H9 (cell line): ENCODE data around the gene PDXK. TPM values are rescaled to one million over a fixed set of nuclear protein-coding genes. Genes with fewer than 3 reads are reported as not detected.

Experiments used
- DNase-seq: peaks from one replicate; pipeline ENCODE4 v3.0.0-alpha.2; 2017
- H2AFZ ChIP-seq: one replicate; pipeline ENCODE4 v1.6.1; 2013; ENCODE audit warnings: mild to moderate bottlenecking, low read length, control low read depth, moderate library complexity
- H2AK5ac ChIP-seq: 2 replicates; pipeline ENCODE4 v1.6.1; 2013; ENCODE audit warnings: low read length, control low read depth, mixed read lengths; ENCODE audit not compliant: insufficient read length
- H2BK120ac ChIP-seq: one replicate; pipeline ENCODE4 v1.6.1; 2013; ENCODE audit warnings: low read depth, mild to moderate bottlenecking, low read length, control low read depth, inconsistent platforms; ENCODE audit not compliant: poor library complexity, severe bottlenecking
- H2BK12ac ChIP-seq: 2 replicates; pipeline ENCODE4 v1.6.1; 2013; ENCODE audit warnings: low read length, control low read depth, mixed read lengths, low read depth; ENCODE audit not compliant: insufficient read length
- H2BK15ac ChIP-seq: 2 replicates; pipeline ENCODE4 v1.6.1; 2013; ENCODE audit warnings: low read depth, low read length, control low read depth
- H2BK20ac ChIP-seq: one replicate; pipeline ENCODE4 v1.6.1; 2013; ENCODE audit warnings: low read depth, mild to moderate bottlenecking, low read length, control low read depth, inconsistent platforms; ENCODE audit not compliant: poor library complexity, severe bottlenecking
- H2BK5ac ChIP-seq: 2 replicates; pipeline ENCODE4 v1.6.1; 2013; ENCODE audit warnings: low read length, control low read depth, mixed read lengths; ENCODE audit not compliant: insufficient read length
- H3K14ac ChIP-seq: 2 replicates; pipeline ENCODE4 v1.6.1; 2013; ENCODE audit warnings: low read length, control low read depth; ENCODE audit not compliant: insufficient read depth
- H3K18ac ChIP-seq: 2 replicates; pipeline ENCODE4 v1.6.1; 2013; ENCODE audit warnings: low read depth, mild to moderate bottlenecking, mixed read lengths, low read length, control low read depth; ENCODE audit not compliant: insufficient read length
- H3K23ac ChIP-seq: 2 replicates; pipeline ENCODE4 v1.6.1; 2013; ENCODE audit warnings: low read length, control low read depth, mixed read lengths, low read depth; ENCODE audit not compliant: insufficient read length
- H3K23me2 ChIP-seq: 2 replicates; pipeline ENCODE4 v1.6.1; 2013; ENCODE audit warnings: low read depth, mild to moderate bottlenecking, mixed read lengths, low read length, control low read depth; ENCODE audit not compliant: insufficient read length, poor library complexity, severe bottlenecking
- H3K27ac ChIP-seq: 2 replicates; pipeline ENCODE4 v1.5.1; 2013; ENCODE audit warnings: low read length, control low read depth, mixed read lengths, low read depth; ENCODE audit not compliant: insufficient read length
- H3K27me3 ChIP-seq: 2 replicates; pipeline ENCODE4 v1.6.1; 2013; ENCODE audit warnings: low read length, control low read depth, inconsistent platforms; ENCODE audit not compliant: insufficient read depth
- H3K4ac ChIP-seq: 2 replicates; pipeline ENCODE4 v1.6.1; 2013; ENCODE audit warnings: low read depth, mild to moderate bottlenecking, control low read depth, inconsistent platforms, low read length, moderate library complexity
- H3K4me1 ChIP-seq: 2 replicates; pipeline ENCODE4 v1.6.1; 2013; ENCODE audit warnings: low read length, control low read depth, inconsistent platforms; ENCODE audit not compliant: insufficient read depth
- H3K4me2 ChIP-seq: 2 replicates; pipeline ENCODE4 v1.6.1; 2013; ENCODE audit warnings: low read length, control low read depth, mixed read lengths; ENCODE audit not compliant: insufficient read length, insufficient read depth
- H3K56ac ChIP-seq: 2 replicates; pipeline ENCODE4 v1.6.1; 2013; ENCODE audit warnings: low read depth, mild to moderate bottlenecking, mixed read lengths, low read length, control low read depth; ENCODE audit not compliant: insufficient read length
- H3K79me1 ChIP-seq: 2 replicates; pipeline ENCODE4 v1.6.1; 2013; ENCODE audit warnings: low read depth, mild to moderate bottlenecking, moderate library complexity, low read length, control low read depth, inconsistent platforms; ENCODE audit not compliant: insufficient read depth, poor library complexity, severe bottlenecking
- H3K79me2 ChIP-seq: 2 replicates; pipeline ENCODE4 v1.6.1; 2013; ENCODE audit warnings: low read length, control low read depth, inconsistent platforms; ENCODE audit not compliant: insufficient read depth
- H3K9ac ChIP-seq: 2 replicates; pipeline ENCODE4 v1.6.1; 2013; ENCODE audit warnings: low read length, control low read depth, mixed read lengths; ENCODE audit not compliant: insufficient read length; ENCODE audit errors: extremely low read depth
- H3K9me3 ChIP-seq: one replicate; pipeline ENCODE4 v1.6.1; 2013; ENCODE audit warnings: low read depth, low read length, inconsistent platforms; ENCODE audit not compliant: control insufficient read depth
- H3T11ph ChIP-seq: one replicate; pipeline ENCODE4 v1.6.1; 2013; ENCODE audit warnings: mild to moderate bottlenecking, low read length, control low read depth, inconsistent platforms
- H4K20me1 ChIP-seq: one replicate; pipeline ENCODE4 v1.6.1; 2013; ENCODE audit not compliant: control insufficient read depth, insufficient read length, insufficient read depth
- H4K5ac ChIP-seq: 2 replicates; pipeline ENCODE4 v1.6.1; 2013; ENCODE audit warnings: low read depth, mild to moderate bottlenecking, mixed read lengths, low read length, control low read depth; ENCODE audit not compliant: insufficient read length
- H4K8ac ChIP-seq: replicated peaks from 2 replicates; pipeline ENCODE4 v1.6.1; 2013; ENCODE audit warnings: low read length, control low read depth, mixed read lengths, low read depth; ENCODE audit not compliant: insufficient read length
- H4K91ac ChIP-seq: 2 replicates; pipeline ENCODE4 v1.6.1; 2013; ENCODE audit warnings: low read depth, mild to moderate bottlenecking, moderate library complexity, mixed read lengths, low read length, control low read depth; ENCODE audit not compliant: insufficient read length
- H3K27ac Mint-ChIP-seq, 3 experiments: 2 replicates in 2 of 3; 3 replicates in 1 of 3; pipeline ENCODE4 v1.8.0; 2020 to 2021; ENCODE audit warnings: mixed read lengths in 3 of 3, mild to moderate bottlenecking in 1 of 3, moderate library complexity in 1 of 3
- H3K27me3 Mint-ChIP-seq: 2 replicates; pipeline ENCODE4 v1.8.0; 2021; ENCODE audit warnings: low read depth, mild to moderate bottlenecking, moderate library complexity, mixed read lengths
- H3K36me3 Mint-ChIP-seq, 3 experiments: 2 replicates in 2 of 3; 3 replicates in 1 of 3; pipeline ENCODE4 v1.8.0; 2020 to 2021; ENCODE audit warnings: low read depth in 3 of 3, mixed read lengths in 3 of 3; ENCODE audit not compliant: insufficient read depth in 1 of 3
- H3K4me1 Mint-ChIP-seq, 2 experiments: 2 replicates each; pipeline ENCODE4 v1.8.0; 2020; ENCODE audit warnings: mixed read lengths in 2 of 2
- H3K4me3 Mint-ChIP-seq, 2 experiments: 2 replicates in 1 of 2; 3 replicates in 1 of 2; pipeline ENCODE4 v1.8.0; 2020 to 2021; ENCODE audit warnings: mild to moderate bottlenecking in 2 of 2, mixed read lengths in 2 of 2, moderate library complexity in 1 of 2
- H3K9me3 Mint-ChIP-seq, 2 experiments: 2 replicates in 1 of 2; 3 replicates in 1 of 2; pipeline ENCODE4 v1.8.0; 2020; ENCODE audit warnings: mild to moderate bottlenecking in 2 of 2, mixed read lengths in 2 of 2, moderate library complexity in 1 of 2
- CTCF ChIP-seq: fragments of 200-600 bp; sonication (generic); conservative IDR thresholded peaks from 3 replicates; pipeline ENCODE4 v1.8.0; 2021; ENCODE audit warnings: antibody characterized with exemption, mild to moderate bottlenecking
- whole genome bisulfite sequencing: extraction: QIAGEN DNeasy Blood & Tissue Kit; methylation state at CpG from one replicate; pipeline ENCODE4 v1.1.7; 2013; ENCODE audit warnings: missing lambda C conversion rate, low lambda C conversion rate, mixed read lengths; ENCODE audit not compliant: insufficient read length; ENCODE audit errors: extremely low coverage; 5-methylcytosine and 5-hydroxymethylcytosine counted together
- total RNA-seq: library from RNA; stranded (reverse); gene quantifications from 2 replicates; pipeline ENCODE4 v1.2.1, GENCODE V29; 2021

PDXK gene
- total RNA-seq, 1 experiment from 2014 or later, result 109 TPM

GRCh38 chr21:43754948-43755781 lies 36.2 kb downstream of the PDXK start:
- Histone ChIP-seq H3K23ac (no peak overlapping the region), H2BK15ac (no peak overlapping the region), H4K5ac (no peak overlapping the region), H3K79me2 (no peaks in the 10 kb centered on the region), H3T11ph (no peak overlapping the region), H4K91ac (no peak overlapping the region), H2AFZ (no peak overlapping the region), H3K4me2 (no peak overlapping the region), H2BK5ac (no peak overlapping the region), H3K56ac (no peak overlapping the region), H4K8ac (no peak overlapping the region), H4K20me1 (no peaks in the 10 kb centered on the region), H3K14ac (no peak overlapping the region), H3K4me1 (no peaks in the 10 kb centered on the region), H2BK20ac (no peak overlapping the region), H3K9me3 (no peaks in the 10 kb centered on the region), H3K23me2 (no peaks in the 10 kb centered on the region), H2BK12ac (no peak overlapping the region), H3K27me3 (no peaks in the 10 kb centered on the region), H2BK120ac (no peak overlapping the region), H2AK5ac (no peak overlapping the region), H3K79me1 (no peaks in the 10 kb centered on the region), H3K4ac (no peak overlapping the region), H3K18ac (no peak overlapping the region), H3K27ac (no peak overlapping the region), H3K9ac (no peak overlapping the region)
- no peak for DNase-seq
- H3K4me3 Mint-ChIP-seq, result no peak overlapping the region
- peak overlapping the region in 2 of 3 experiments; percentile 67 to 68; a peak in 2 of 7 replicates for H3K27ac Mint-ChIP-seq
- no CpG with 5 or more reads among the region's 26 CpGs for WGBS
- no peak for TF ChIP-seq CTCF
- no peaks in the 10 kb centered on the region for H3K4me1 Mint-ChIP-seq
- H3K9me3 Mint-ChIP-seq, result no peaks in the 10 kb centered on the region
- H3K27me3 Mint-ChIP-seq, result no peaks in the 10 kb centered on the region
- peaks cover 33 to 61% (median 40%) of the 10 kb centered on the region in 3 experiments for H3K36me3 Mint-ChIP-seq
